GM12873 (cell line): Measurements from ENCODE around the gene HACL1.

ENCODE experiments used
- TF ChIP-seq, protein P1 (sequence below): IDR thresholded peaks from 2 replicates; pipeline ENCODE4 v1.5.1; 2012; ENCODE audit warnings: low read depth, mild to moderate bottlenecking, moderate library complexity, low read length, control low read depth; ENCODE audit not compliant: insufficient read depth; ENCODE audit errors: missing control alignments

Gene HACL1

DNA sequence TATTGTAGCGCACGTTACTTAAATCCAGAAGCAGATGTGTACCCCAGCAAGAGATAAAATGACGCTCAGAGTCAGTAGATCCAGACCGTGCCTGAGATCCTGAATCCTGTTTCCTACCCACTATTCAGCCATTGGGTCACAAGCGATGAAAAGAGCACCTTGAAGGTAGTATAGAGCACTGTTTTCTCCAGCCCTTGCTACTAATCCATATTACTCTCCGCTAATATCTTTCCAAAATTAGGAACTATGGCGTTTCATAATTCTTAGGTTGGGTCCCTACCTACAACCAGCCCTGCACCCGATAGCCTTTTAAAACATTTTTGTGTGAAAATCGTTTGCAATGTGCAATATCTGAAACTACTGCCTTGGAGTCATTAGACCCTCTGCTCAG is 772 bp upstream of the HACL1 start:
- TF ChIP-seq, protein P1, sequence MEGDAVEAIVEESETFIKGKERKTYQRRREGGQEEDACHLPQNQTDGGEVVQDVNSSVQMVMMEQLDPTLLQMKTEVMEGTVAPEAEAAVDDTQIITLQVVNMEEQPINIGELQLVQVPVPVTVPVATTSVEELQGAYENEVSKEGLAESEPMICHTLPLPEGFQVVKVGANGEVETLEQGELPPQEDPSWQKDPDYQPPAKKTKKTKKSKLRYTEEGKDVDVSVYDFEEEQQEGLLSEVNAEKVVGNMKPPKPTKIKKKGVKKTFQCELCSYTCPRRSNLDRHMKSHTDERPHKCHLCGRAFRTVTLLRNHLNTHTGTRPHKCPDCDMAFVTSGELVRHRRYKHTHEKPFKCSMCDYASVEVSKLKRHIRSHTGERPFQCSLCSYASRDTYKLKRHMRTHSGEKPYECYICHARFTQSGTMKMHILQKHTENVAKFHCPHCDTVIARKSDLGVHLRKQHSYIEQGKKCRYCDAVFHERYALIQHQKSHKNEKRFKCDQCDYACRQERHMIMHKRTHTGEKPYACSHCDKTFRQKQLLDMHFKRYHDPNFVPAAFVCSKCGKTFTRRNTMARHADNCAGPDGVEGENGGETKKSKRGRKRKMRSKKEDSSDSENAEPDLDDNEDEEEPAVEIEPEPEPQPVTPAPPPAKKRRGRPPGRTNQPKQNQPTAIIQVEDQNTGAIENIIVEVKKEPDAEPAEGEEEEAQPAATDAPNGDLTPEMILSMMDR: no peak

DNA sequence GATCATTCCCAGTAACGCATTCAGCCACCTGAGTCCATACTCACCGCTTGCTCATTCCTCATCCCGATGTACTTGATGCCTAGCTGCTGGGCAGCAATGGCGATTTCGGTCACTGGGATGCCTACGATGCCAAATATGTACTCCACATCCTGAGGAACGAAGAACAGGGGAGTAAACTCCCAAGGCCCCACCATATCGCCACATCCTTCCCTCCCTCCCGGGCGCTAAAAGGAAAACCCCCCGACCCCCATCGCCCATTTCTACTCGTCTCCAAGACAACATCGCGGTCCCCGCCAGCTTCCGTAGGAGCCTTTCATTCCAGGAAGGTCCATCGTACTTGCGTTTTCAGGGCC is 347 bp downstream of the HACL1 start:
- TF ChIP-seq, protein P1: no peak

DNA sequence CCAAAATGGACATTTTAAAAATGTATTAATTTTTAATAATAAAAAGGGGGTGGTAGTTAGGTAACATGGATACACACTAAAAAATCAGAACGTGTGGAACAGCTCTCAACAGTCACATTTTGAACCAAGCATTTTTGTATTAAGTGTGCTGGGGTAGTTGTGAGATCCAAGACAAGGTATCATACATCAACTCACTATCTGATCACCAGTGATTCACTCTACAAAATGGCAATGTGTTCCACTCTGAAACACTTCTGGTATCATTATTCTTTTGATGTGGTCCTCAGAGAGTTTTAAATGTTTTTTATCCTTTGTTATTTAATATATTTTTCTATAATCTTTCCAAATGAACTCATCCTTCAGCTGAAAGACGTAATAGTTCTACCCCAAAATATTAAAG is 5.4 kb downstream of the HACL1 start:
- TF ChIP-seq, protein P1: no peak

DNA sequence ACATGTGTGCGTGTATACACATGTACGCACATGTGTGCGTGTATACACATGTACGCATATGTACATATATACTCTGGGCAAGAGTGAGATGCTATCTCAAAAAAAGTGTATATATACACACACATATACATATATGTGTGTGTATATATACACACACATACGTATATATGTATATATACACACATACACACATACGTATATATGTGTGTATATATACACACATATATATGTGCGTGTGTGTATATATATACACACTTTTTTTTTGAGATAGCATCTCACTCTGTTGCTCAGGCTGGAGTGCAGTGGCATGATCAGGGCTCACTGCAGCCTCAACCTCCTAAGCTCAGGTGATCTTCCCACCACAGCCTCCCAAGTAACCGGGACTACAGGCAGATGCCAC is 8.4 kb downstream of the HACL1 start:
- TF ChIP-seq, protein P1: no peak

GRCh38 chr3:15591928-15592327 is 9.4 kb downstream of the HACL1 start:
- TF ChIP-seq, protein P1: no peak

GRCh38 chr3:15591242-15591641 is 10.1 kb downstream of the HACL1 start:
- TF ChIP-seq, protein P1: no peak

GRCh38 chr3:15585111-15585845 is 16.1 kb downstream of the HACL1 start:
- TF ChIP-seq, protein P1: no peak
